SU-DHL-6 (cell line): ENCODE results near the gene FBLN5.
A peak's percentile ranks its signal among the peaks of the same experiment; 100 is the strongest.

Experiments used
- H2AFZ ChIP-seq: fragments of 200-600 bp; sonication (generic); 2 replicates; pipeline ENCODE4 v1.6.1; 2014; ENCODE audit warnings: low read depth, mild to moderate bottlenecking, moderate library complexity, mixed read lengths, antibody characterized with exemption, low read length; ENCODE audit not compliant: severe bottlenecking
- H3F3A ChIP-seq: fragments of 200-600 bp; shearing (Covaris generic); 2 replicates; pipeline ENCODE4 v1.6.0; 2016; ENCODE audit warnings: antibody characterized with exemption, mild to moderate bottlenecking; ENCODE audit not compliant: insufficient read depth
- H3K27ac ChIP-seq: fragments of 200-600 bp; sonication (generic); 2 replicates; pipeline ENCODE4 v1.5.1; 2016; ENCODE audit warnings: low read depth, mild to moderate bottlenecking, low read length, moderate library complexity, mixed read lengths
- H3K27me3 ChIP-seq: fragments of 200-600 bp; sonication (generic), shearing (Covaris generic); 2 replicates; pipeline ENCODE4 v1.6.0; 2014; ENCODE audit warnings: mild to moderate bottlenecking, low read length
- H3K36me3 ChIP-seq: fragments of 200-600 bp; sonication (generic); 2 replicates; pipeline ENCODE4 v1.6.1; 2014; ENCODE audit warnings: mild to moderate bottlenecking, low read length, mixed read lengths
- H3K4me2 ChIP-seq: fragments of 300-600, 200-600 bp; shearing (Covaris generic), sonication (generic); 2 replicates; pipeline ENCODE4 v1.6.0; 2014; ENCODE audit warnings: low read length, low read depth, mild to moderate bottlenecking; ENCODE audit not compliant: poor library complexity, severe bottlenecking
- H3K4me3 ChIP-seq: fragments of 200-600 bp; sonication (generic); 2 replicates; pipeline ENCODE4 v1.5.1; 2014; ENCODE audit warnings: antibody characterized with exemption, low read length, mild to moderate bottlenecking, mixed read lengths; ENCODE audit not compliant: insufficient read depth, poor library complexity, severe bottlenecking
- H3K79me2 ChIP-seq: fragments of 200-600 bp; sonication (generic); 2 replicates; pipeline ENCODE4 v1.6.1; 2014; ENCODE audit warnings: mild to moderate bottlenecking, low read length, moderate library complexity; ENCODE audit not compliant: insufficient read depth
- H3K9ac ChIP-seq: fragments of 200-600 bp; sonication (generic); 2 replicates; pipeline ENCODE4 v1.7.0; 2014; ENCODE audit warnings: mild to moderate bottlenecking, low read length
- H3K9me2 ChIP-seq: fragments of 200-600 bp; sonication (generic); replicated peaks from 2 replicates; pipeline ENCODE4 v1.6.1; 2014; ENCODE audit warnings: low read length; ENCODE audit not compliant: insufficient read depth
- H3K9me3 ChIP-seq: fragments of 200-600 bp; sonication (generic); 2 replicates; pipeline ENCODE4 v1.6.1; 2014; ENCODE audit warnings: low read length, mixed read lengths; ENCODE audit not compliant: insufficient read depth
- H4K20me1 ChIP-seq: fragments of 200-600 bp; sonication (generic); 2 replicates; pipeline ENCODE4 v1.6.1; 2014; ENCODE audit warnings: low read depth, mild to moderate bottlenecking, antibody characterized with exemption, low read length, moderate library complexity, mixed read lengths
- CTCF ChIP-seq: fragments of 200-600 bp; sonication (generic); IDR thresholded peaks from one replicate; pipeline ENCODE4 v1.5.1; 2017; ENCODE audit warnings: antibody characterized with exemption, mild to moderate bottlenecking, low read length, moderate library complexity; ENCODE audit not compliant: insufficient read depth, poor library complexity, severe bottlenecking
- EZH2phosphoT487 ChIP-seq: fragments of 200-600 bp; sonication (generic), shearing (Covaris generic); conservative IDR thresholded peaks from 2 replicates; pipeline ENCODE4 v1.6.1; 2018; ENCODE audit warnings: mild to moderate bottlenecking, antibody characterized with exemption, low read length, moderate library complexity, mixed read lengths

FBLN5 gene

GRCh38 chr14:91912035-91912434 is 35.5 kb downstream of the FBLN5 start:
- Histone ChIP-seq H3K4me2 (peak overlapping the region; percentile 28), H2AFZ (peak overlapping the region; percentile 1), H4K20me1 (no peaks in the 10 kb centered on the region)

GRCh38 chr14:91911474-91912032 is 35.9 kb downstream of the FBLN5 start:
- Histone ChIP-seq H3K9me3 (no peaks in the 10 kb centered on the region), H3K9me2 (no peaks in the 10 kb centered on the region), H2AFZ (peak overlapping the region; percentile 1), H3K79me2 (no peaks in the 10 kb centered on the region), H3F3A (no peaks in the 10 kb centered on the region), H4K20me1 (no peaks in the 10 kb centered on the region), H3K36me3 (no peaks in the 10 kb centered on the region), H3K4me3 (no peak overlapping the region), H3K27me3 (no peaks in the 10 kb centered on the region), H3K9ac (no peak overlapping the region), H3K27ac (no peak overlapping the region), H3K4me2 (peak overlapping the region; percentile 28)
- TF ChIP-seq CTCF (peak; percentile 28), EZH2phosphoT487 (no peak)

More at GRCh38 chr14:91912035-91912434, 35.5 kb downstream of the FBLN5 start:
- no peak overlapping the region for H3K4me3 ChIP-seq
- no peaks in the 10 kb centered on the region for H3K79me2 ChIP-seq
- H3K9me2 ChIP-seq, result no peaks in the 10 kb centered on the region
- no peaks in the 10 kb centered on the region for H3K36me3 ChIP-seq
- no peaks in the 10 kb centered on the region for H3K9me3 ChIP-seq
- TF ChIP-seq EZH2phosphoT487, result no peak
- TF ChIP-seq CTCF, result no peak
- H3K27me3 ChIP-seq, result no peaks in the 10 kb centered on the region
- no peak overlapping the region for H3K27ac ChIP-seq
- H3K9ac ChIP-seq, result no peak overlapping the region
- no peaks in the 10 kb centered on the region for H3F3A ChIP-seq

- TF ChIP-seq EZH2phosphoT487 (no peak), CTCF (no peak)
- no peaks in the 10 kb centered on the region for H3K36me3 ChIP-seq
- no peaks in the 10 kb centered on the region for H3F3A ChIP-seq
- H3K4me3 ChIP-seq, result no peak overlapping the region
- no peaks in the 10 kb centered on the region for H3K79me2 ChIP-seq
- H2AFZ ChIP-seq, result no peak overlapping the region
- no peak overlapping the region for H3K9ac ChIP-seq
- no peak overlapping the region for H3K27ac ChIP-seq
- H4K20me1 ChIP-seq, result no peaks in the 10 kb centered on the region
- no peak overlapping the region for H3K4me2 ChIP-seq
- no peaks in the 10 kb centered on the region for H3K27me3 ChIP-seq
- H3K9me3 ChIP-seq, result no peaks in the 10 kb centered on the region
- H3K9me2 ChIP-seq, result no peaks in the 10 kb centered on the region
These were observed 37.3 kb downstream of the FBLN5 start for GRCh38 chr14:91910196-91910595.
